Thyroid gland (tissue), 4 donors: Measurements from ENCODE around the gene ASXL1.

Experiments
- POLR2A ChIP-seq, 2 donors: fragments of 450-650 bp; IDR thresholded peaks; one replicate each; pipeline ENCODE4 v1.6.1; 2017; ENCODE audit warnings: antibody characterized with exemption in 2 of 2, mild to moderate bottlenecking in 2 of 2, moderate library complexity in 1 of 2
- TF ChIP-seq, protein P1 (sequence below), 6 experiments: fragments of 200-600 bp in 3 of 6; fragments of 450-650 bp in 3 of 6; sonication (generic) in 3 of 6; IDR thresholded peaks; one replicate each; pipeline ENCODE4 v1.5.1; 2016 to 2019; ENCODE audit warnings: antibody characterized with exemption in 6 of 6, mild to moderate bottlenecking in 2 of 6, inconsistent platforms in 1 of 6, moderate library complexity in 1 of 6

DNA sequence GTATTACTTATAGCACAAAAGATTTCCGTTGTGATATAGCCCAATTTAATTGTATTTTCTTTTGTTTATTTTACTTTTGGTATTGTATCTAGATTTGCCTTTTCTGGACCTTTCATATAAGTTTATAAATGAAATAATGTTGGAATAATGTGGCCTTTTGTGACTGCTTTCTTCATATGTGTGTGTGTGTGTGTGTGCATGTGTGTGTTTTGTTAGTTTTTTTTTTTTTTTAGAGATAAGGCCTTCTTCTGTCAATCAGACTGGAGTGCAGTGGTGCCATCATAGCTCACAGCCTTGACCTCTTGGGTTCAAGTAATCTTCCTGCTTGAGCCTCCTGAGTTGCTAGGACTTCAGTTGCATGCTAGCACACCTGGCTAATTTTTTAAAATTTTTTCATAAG lies 37.8 kb upstream of the ASXL1 start:
- no peak for TF ChIP-seq POLR2A (IDR thresholded peaks at IDR 0.05)
- TF ChIP-seq, protein P1, sequence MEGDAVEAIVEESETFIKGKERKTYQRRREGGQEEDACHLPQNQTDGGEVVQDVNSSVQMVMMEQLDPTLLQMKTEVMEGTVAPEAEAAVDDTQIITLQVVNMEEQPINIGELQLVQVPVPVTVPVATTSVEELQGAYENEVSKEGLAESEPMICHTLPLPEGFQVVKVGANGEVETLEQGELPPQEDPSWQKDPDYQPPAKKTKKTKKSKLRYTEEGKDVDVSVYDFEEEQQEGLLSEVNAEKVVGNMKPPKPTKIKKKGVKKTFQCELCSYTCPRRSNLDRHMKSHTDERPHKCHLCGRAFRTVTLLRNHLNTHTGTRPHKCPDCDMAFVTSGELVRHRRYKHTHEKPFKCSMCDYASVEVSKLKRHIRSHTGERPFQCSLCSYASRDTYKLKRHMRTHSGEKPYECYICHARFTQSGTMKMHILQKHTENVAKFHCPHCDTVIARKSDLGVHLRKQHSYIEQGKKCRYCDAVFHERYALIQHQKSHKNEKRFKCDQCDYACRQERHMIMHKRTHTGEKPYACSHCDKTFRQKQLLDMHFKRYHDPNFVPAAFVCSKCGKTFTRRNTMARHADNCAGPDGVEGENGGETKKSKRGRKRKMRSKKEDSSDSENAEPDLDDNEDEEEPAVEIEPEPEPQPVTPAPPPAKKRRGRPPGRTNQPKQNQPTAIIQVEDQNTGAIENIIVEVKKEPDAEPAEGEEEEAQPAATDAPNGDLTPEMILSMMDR (IDR thresholded peaks at IDR 0.05), result no peak
